DOHH2 (cell line): ENCODE measurements around the gene LRRC32.

Source experiments
- H3F3A ChIP-seq: fragments of 200-600 bp; sonication (generic), shearing (Covaris generic); 2 replicates; pipeline ENCODE4 v1.6.0; 2016; ENCODE audit warnings: antibody characterized with exemption, mild to moderate bottlenecking; ENCODE audit not compliant: control insufficient read depth, insufficient read depth
- H3K27ac ChIP-seq: fragments of 200-600 bp; sonication (generic); 2 replicates; pipeline ENCODE4 v1.5.1; 2014; ENCODE audit warnings: low read depth, mild to moderate bottlenecking, low read length, moderate library complexity
- H3K27me3 ChIP-seq: fragments of 200-600 bp; sonication (generic); 2 replicates; pipeline ENCODE4 v1.6.1; 2014; ENCODE audit warnings: mild to moderate bottlenecking, low read length, mixed read lengths; ENCODE audit not compliant: control insufficient read depth
- H3K36me3 ChIP-seq: fragments of 200-600 bp; sonication (generic); 2 replicates; pipeline ENCODE4 v1.6.1; 2014; ENCODE audit warnings: mild to moderate bottlenecking, low read length, moderate library complexity, mixed read lengths; ENCODE audit not compliant: control insufficient read depth
- H3K4me1 ChIP-seq: fragments of 200-600 bp; sonication (generic); 2 replicates; pipeline ENCODE4 v1.6.1; 2014; ENCODE audit warnings: mild to moderate bottlenecking, low read length, mixed read lengths; ENCODE audit not compliant: control insufficient read depth
- H3K4me2 ChIP-seq: fragments of 200-600 bp; sonication (generic); 2 replicates; pipeline ENCODE4 v1.6.0; 2014; ENCODE audit warnings: mild to moderate bottlenecking, low read length, moderate library complexity
- H3K4me3 ChIP-seq: fragments of 200-600 bp; sonication (generic); 2 replicates; pipeline ENCODE4 v1.5.1; 2014; ENCODE audit warnings: mild to moderate bottlenecking, low read length, mixed read lengths
- H3K79me2 ChIP-seq: fragments of 200-600 bp; sonication (generic); 2 replicates; pipeline ENCODE4 v1.6.1; 2014; ENCODE audit warnings: mild to moderate bottlenecking, low read length, mixed read lengths; ENCODE audit not compliant: control insufficient read depth
- H3K9me2 ChIP-seq: fragments of 200-600 bp; sonication (generic); replicated peaks from 2 replicates; pipeline ENCODE4 v1.6.1; 2014; ENCODE audit warnings: mild to moderate bottlenecking, low read length, mixed read lengths; ENCODE audit not compliant: control insufficient read depth
- H3K9me3 ChIP-seq: fragments of 200-600 bp; sonication (generic); 2 replicates; pipeline ENCODE4 v1.6.1; 2014; ENCODE audit warnings: antibody characterized with exemption, low read length, mixed read lengths; ENCODE audit not compliant: control insufficient read depth, insufficient read depth
- H4K20me1 ChIP-seq: fragments of 200-600 bp; sonication (generic); 2 replicates; pipeline ENCODE4 v1.6.0; 2014; ENCODE audit warnings: low read depth, mild to moderate bottlenecking, antibody characterized with exemption, low read length, moderate library complexity; ENCODE audit not compliant: control insufficient read depth, insufficient read depth
- EZH2phosphoT487 ChIP-seq: fragments of 200-600 bp; sonication (generic); IDR thresholded peaks from 2 replicates; pipeline ENCODE4 v1.6.1; 2017; ENCODE audit warnings: borderline replicate concordance, mild to moderate bottlenecking, antibody characterized with exemption, low read length, moderate library complexity, mixed read lengths
- TF ChIP-seq, protein P1 (sequence below): fragments of 200-600 bp; sonication (generic); IDR thresholded peaks from one replicate; pipeline ENCODE4 v1.5.1; 2014; ENCODE audit warnings: antibody characterized with exemption, mild to moderate bottlenecking, low read depth, low read length; ENCODE audit not compliant: poor library complexity, severe bottlenecking

Gene LRRC32

DNA sequence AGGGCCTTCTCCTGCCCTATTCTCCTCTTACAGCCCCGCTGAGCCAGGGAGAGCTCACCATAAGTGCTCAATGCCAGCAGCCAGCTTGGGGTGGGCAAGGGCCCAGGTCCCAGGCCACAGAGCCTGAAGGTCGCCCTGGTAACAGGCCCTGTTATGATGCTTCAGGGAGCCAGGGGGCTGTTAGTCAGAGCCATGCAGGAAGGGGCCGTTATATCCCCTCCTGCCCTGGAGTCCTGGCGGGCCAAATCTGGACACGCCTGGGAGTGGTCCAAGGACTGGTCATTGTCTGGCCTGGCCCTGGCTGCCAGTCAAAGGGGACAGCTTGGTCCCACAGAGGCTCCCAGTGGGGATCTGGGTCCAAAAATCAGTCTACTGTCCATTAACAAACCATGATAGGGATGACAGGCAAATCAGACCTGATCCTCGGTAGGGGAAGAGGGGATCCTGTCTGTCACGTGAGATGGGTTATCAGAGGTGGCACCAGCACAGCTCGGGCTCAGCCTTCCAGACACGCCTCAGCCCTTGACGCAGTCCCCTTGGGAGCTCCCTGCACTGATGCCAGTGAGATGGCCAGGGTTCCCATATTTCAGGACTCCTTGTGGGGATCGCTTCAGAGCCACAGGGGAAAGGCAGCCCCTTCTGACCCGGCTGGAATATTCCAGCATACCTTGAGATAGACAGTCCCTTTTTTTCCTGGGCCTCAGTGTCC is 55.9 kb downstream of the LRRC32 start:
- no peaks in the 10 kb centered on the region for H3K9me2 ChIP-seq
- peaks cover 12% of the 10 kb centered on the region for H3K4me1 ChIP-seq
- H4K20me1 ChIP-seq, result no peaks in the 10 kb centered on the region
- H3F3A ChIP-seq, result no peaks in the 10 kb centered on the region
- H3K36me3 ChIP-seq, result no peaks in the 10 kb centered on the region
- no peaks in the 10 kb centered on the region for H3K9me3 ChIP-seq
- no peak overlapping the region for H3K27ac ChIP-seq
- H3K79me2 ChIP-seq, result no peaks in the 10 kb centered on the region
- H3K4me3 ChIP-seq, result no peak overlapping the region
- TF ChIP-seq EZH2phosphoT487, result no peak
- TF ChIP-seq, protein P1, sequence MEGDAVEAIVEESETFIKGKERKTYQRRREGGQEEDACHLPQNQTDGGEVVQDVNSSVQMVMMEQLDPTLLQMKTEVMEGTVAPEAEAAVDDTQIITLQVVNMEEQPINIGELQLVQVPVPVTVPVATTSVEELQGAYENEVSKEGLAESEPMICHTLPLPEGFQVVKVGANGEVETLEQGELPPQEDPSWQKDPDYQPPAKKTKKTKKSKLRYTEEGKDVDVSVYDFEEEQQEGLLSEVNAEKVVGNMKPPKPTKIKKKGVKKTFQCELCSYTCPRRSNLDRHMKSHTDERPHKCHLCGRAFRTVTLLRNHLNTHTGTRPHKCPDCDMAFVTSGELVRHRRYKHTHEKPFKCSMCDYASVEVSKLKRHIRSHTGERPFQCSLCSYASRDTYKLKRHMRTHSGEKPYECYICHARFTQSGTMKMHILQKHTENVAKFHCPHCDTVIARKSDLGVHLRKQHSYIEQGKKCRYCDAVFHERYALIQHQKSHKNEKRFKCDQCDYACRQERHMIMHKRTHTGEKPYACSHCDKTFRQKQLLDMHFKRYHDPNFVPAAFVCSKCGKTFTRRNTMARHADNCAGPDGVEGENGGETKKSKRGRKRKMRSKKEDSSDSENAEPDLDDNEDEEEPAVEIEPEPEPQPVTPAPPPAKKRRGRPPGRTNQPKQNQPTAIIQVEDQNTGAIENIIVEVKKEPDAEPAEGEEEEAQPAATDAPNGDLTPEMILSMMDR, result no peak
- H3K27me3 ChIP-seq, result no peaks in the 10 kb centered on the region
- no peak overlapping the region for H3K4me2 ChIP-seq

DNA sequence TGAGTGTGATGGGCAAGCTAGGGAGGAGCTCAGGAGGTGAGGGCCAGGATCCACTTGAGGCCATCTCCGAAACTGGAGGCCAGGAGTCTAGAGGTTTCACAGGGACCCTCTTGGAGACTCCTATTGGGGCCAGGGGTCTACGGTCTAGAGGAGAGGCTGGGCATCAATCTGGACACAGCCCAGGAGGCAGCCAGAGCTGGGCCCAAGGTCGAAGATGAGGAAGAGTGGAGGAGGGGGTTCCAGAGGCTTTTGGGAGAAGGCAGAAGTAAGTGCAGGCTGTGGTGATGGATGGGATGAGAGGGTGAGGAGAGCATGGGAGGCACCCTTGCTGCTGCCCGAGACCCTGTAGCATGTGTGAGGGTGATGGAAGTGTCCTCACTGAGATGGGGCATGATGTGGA is 56.6 kb downstream of the LRRC32 start:
- Histone ChIP-seq H3K9me2 (no peaks in the 10 kb centered on the region), H3K36me3 (no peaks in the 10 kb centered on the region)

DNA sequence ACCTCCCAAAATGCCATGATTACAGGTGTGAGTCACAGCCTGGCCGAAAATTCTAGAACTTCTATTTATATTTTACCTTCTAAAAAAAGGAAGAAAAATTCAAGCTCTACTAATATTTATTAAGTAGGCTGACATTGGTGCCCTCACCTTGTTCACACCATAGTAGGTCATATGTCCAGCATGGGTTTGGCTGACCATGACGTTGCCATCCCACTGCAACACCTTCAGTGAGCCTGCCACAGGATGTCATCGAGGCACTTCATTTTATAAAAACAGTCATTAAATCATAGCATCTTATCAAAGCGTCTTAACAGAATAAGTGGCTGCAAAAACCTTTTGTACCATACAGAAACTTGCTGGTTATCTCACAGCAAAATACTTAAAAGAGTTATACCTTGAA is 58.3 kb downstream of the LRRC32 start:
- no peak overlapping the region for H3K4me2 ChIP-seq

More for the DNA sequence above, 56.6 kb downstream of the LRRC32 start:
- no peaks in the 10 kb centered on the region for H3K27me3 ChIP-seq
- no peaks in the 10 kb centered on the region for H3K79me2 ChIP-seq
- H3K27ac ChIP-seq, result no peak overlapping the region
- H3K4me2 ChIP-seq, result no peak overlapping the region
- TF ChIP-seq EZH2phosphoT487, result no peak
- TF ChIP-seq, protein P1, result no peak
- H4K20me1 ChIP-seq, result no peaks in the 10 kb centered on the region
- H3F3A ChIP-seq, result no peaks in the 10 kb centered on the region
- H3K4me3 ChIP-seq, result no peak overlapping the region
- H3K4me1 ChIP-seq, result peaks cover 12% of the 10 kb centered on the region
- H3K9me3 ChIP-seq, result no peaks in the 10 kb centered on the region

More for the DNA sequence above, 58.3 kb downstream of the LRRC32 start:
- H3K4me3 ChIP-seq, result no peak overlapping the region
- H3K27ac ChIP-seq, result no peak overlapping the region
- peaks cover 12% of the 10 kb centered on the region for H3K4me1 ChIP-seq
- no peaks in the 10 kb centered on the region for H3K79me2 ChIP-seq
- H3K9me2 ChIP-seq, result no peaks in the 10 kb centered on the region
- H3K36me3 ChIP-seq, result no peaks in the 10 kb centered on the region
- H3K9me3 ChIP-seq, result no peaks in the 10 kb centered on the region
- no peaks in the 10 kb centered on the region for H4K20me1 ChIP-seq
- TF ChIP-seq, protein P1, result no peak
- no peak for TF ChIP-seq EZH2phosphoT487
- no peaks in the 10 kb centered on the region for H3K27me3 ChIP-seq
- no peaks in the 10 kb centered on the region for H3F3A ChIP-seq
